ENCODE results near the gene AOPEP. TPM values are rescaled to one million over a fixed set of nuclear protein-coding genes. Genes with fewer than 3 reads are reported as not detected.

Gene AOPEP
- total and polyA plus RNA-seq, 2 of the 13 experiments (the other 11 are each of a cell fraction or from before 2014, with no cell fraction given), result 22.2 to 41.6 TPM

GRCh38 chr9:94900222-94901018 is 173.9 kb downstream of the AOPEP start (continued):
- TF ChIP-seq ZBTB44 (CRISPR knock-in tag; IDR thresholded peaks at IDR 0.05) (no peak), CBX5 (CRISPR knock-in tag; IDR thresholded peaks at IDR 0.05; ENCODE audit: borderline replicate concordance) (no peak)
- TF ChIP-seq, protein P1, sequence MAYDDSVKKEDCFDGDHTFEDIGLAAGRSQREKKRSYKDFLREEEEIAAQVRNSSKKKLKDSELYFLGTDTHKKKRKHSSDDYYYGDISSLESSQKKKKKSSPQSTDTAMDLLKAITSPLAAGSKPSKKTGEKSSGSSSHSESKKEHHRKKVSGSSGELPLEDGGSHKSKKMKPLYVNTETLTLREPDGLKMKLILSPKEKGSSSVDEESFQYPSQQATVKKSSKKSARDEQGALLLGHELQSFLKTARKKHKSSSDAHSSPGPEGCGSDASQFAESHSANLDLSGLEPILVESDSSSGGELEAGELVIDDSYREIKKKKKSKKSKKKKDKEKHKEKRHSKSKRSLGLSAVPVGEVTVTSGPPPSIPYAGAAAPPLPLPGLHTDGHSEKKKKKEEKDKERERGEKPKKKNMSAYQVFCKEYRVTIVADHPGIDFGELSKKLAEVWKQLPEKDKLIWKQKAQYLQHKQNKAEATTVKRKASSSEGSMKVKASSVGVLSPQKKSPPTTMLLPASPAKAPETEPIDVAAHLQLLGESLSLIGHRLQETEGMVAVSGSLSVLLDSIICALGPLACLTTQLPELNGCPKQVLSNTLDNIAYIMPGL (CRISPR knock-in tag; IDR thresholded peaks at IDR 0.05; ENCODE audit: borderline replicate concordance in 1 of 2, low read depth in 1 of 2), result no peak

DNA sequence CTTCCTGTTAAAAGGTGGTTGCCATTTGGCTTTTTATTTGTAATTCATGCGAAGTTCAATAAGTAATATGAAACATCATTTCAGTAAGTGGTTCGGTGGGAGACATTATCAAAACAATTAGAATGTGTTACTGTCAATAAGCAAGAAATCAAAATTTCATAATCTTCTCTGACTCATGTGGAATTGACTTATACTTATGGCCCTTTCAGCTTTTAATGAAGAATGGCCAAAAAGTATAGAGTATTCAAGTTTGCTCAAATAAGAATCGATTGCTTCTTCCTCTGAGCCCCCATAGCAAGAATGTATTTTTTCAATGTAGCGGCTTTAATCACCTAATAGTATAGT is 174.5 kb downstream of the AOPEP start:
- Histone ChIP-seq H3K4me1 (ENCODE audit: insufficient read depth, low read length) (peaks cover 93% of the 10 kb centered on the region), H3K27ac (ENCODE audit: extremely low read length, insufficient read depth, low read length) (peak overlapping the region; percentile 85), H4K20me1 (ENCODE audit: insufficient read depth, low read length) (no peaks in the 10 kb centered on the region), H2AFZ (ENCODE audit: low read length) (no peak overlapping the region), H3K4me3 (replicated peaks in 1 of 3; ENCODE audit: insufficient read depth in 1 of 3, low read depth in 2 of 3, low read length in 3 of 3) (peak overlapping the region; percentile 32 to 58 (median 56); a peak in 5 of 6 replicates), H3K9me3 (ENCODE audit: low read length) (no peaks in the 10 kb centered on the region), H3K79me2 (ENCODE audit: insufficient read depth, low read length) (peaks cover 4% of the 10 kb centered on the region), H3K36me3 (replicated peaks in 1 of 2; ENCODE audit: control insufficient read depth in 1 of 2, insufficient read depth in 2 of 2, low read length in 2 of 2) (no peaks in the 10 kb centered on the region), H3K4me2 (ENCODE audit: low read depth, low read length) (peak overlapping the region; percentile 88), H3K27me3 (ENCODE audit: control insufficient read depth in 1 of 2, insufficient read depth in 2 of 2, low read length in 2 of 2) (no peaks in the 10 kb centered on the region), H3K9ac (ENCODE audit: insufficient read depth, low read depth, low read length) (peak overlapping the region; percentile 78; the same call in 1 of the 2 replicates)
- ChIA-PET POLR2A (interaction anchor here (0.9 to 1.9 kb wide), 7 partner anchors 22 to 170 kb away, joined by 3 to 5 read pairs (median 4); no protein-coding TSS in a partner anchor), CTCF (ENCODE audit: low intra/inter-chr PET ratio, low total read pairs) (no interaction called here)
- DNase-seq (ENCODE audit: low spot score), result no peak
- WGBS (ENCODE audit: low lambda C conversion rate), result 69% methylated on average over 4 of the region's 4 CpGs
- no TSS peak for BruUV-seq (replicated peaks)
- intact Hi-C loops (cut with micrococcal nuclease; ENCODE audit: unreplicated experiment), result loop anchor here (5.0 to 10.0 kb wide), 2 partner anchors 51 to 116 kb away; no protein-coding TSS in a partner anchor
- peak; percentile 34 for FAIRE-seq
- no peak for ATAC-seq
- in situ Hi-C loops (cut with HindIII; ENCODE audit: extremely low pct_ligation_motif_present, low pct_unique_long_range_greater_than_20kb), result no loop called here
- TF ChIP-seq ADNP (CRISPR knock-in tag; IDR thresholded peaks at IDR 0.05) (no peak), ZBTB20 (CRISPR knock-in tag; IDR thresholded peaks at IDR 0.05; ENCODE audit: borderline replicate concordance, low read depth) (no peak), SOX13 (IDR thresholded peaks at IDR 0.05) (no peak), SOX13 (CRISPR knock-in tag; conservative IDR thresholded peaks at IDR 0.05 in 1 of 2, IDR thresholded peaks at IDR 0.05 in 1 of 2) (no peak), ZNF142 (CRISPR knock-in tag; IDR thresholded peaks at IDR 0.05) (no peak), ASH2L (IDR thresholded peaks at IDR 0.05; ENCODE audit: insufficient read length, low read depth, low read length) (no peak), TOE1 (CRISPR knock-in tag; IDR thresholded peaks at IDR 0.05) (no peak), KMT2B (CRISPR knock-in tag; IDR thresholded peaks at IDR 0.05) (no peak), PRMT3 (CRISPR knock-in tag; IDR thresholded peaks at IDR 0.05; ENCODE audit: borderline replicate concordance, low read depth) (no peak)
